Stimulated activated CD4-positive, alpha-beta T cell treated with anti-CD3 and anti-CD28 coated beads, Interleukin-15, amount 100 ng/mL, for 24 hours (primary cell): ENCODE data around the gene STOML1.

Source experiments
- DNase-seq: peaks from one replicate; pipeline ENCODE4 v3.0.0-alpha.2; 2020

Gene STOML1

DNA sequence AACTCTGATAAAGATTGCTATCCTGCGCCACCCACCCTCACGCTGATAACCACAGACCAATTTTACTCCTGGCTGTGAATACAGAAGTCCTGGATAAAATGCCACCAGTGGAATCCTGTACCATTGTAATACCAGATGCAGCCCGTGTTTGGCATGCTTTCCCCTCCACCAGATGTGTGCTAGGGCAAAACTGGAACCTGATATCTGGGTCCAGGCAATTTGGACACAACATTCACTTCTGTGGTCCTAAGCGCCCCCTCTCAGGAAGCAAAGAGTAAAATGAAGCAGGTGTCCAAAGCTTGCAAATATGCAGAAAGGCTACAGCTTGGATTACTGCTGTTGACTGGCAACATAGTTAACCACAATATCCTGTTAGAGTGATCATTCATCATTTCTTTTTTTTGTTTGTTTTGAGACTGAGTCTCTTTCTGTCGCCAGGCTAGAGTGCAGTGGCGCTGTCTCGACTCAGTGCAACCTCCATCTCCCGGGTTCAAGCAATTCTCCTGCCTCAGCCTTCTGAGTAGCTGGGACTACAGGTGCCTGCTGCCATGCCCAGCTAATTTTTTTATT, 33.0 kb downstream of the STOML1 start:
- DNase-seq: no peak

- DNase-seq: no peak
These were observed 34.3 kb downstream of the STOML1 start for GRCh38 chr15:73957785-73958184.

GRCh38 chr15:73957276-73957675, 34.8 kb downstream of the STOML1 start:
- DNase-seq: no peak

DNA sequence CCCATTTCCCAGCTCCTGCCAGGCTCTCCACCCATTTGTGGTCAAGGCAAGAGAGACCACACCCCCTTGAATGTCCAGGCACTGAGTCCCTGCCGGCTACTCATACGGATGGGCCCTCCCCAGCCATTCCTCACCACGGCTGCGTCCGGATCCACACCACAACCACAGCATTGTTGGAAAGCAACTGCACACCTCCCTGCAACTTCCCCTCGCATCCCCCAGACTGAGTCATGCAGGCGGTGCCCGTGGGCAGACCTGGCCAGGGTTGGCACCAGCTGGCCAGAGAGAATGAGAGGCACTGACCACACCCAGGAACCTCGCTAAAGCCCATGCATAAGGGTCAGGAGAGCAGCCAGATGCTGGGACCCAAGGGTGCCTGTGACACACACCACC, 35.4 kb downstream of the STOML1 start:
- no peak for DNase-seq

DNA sequence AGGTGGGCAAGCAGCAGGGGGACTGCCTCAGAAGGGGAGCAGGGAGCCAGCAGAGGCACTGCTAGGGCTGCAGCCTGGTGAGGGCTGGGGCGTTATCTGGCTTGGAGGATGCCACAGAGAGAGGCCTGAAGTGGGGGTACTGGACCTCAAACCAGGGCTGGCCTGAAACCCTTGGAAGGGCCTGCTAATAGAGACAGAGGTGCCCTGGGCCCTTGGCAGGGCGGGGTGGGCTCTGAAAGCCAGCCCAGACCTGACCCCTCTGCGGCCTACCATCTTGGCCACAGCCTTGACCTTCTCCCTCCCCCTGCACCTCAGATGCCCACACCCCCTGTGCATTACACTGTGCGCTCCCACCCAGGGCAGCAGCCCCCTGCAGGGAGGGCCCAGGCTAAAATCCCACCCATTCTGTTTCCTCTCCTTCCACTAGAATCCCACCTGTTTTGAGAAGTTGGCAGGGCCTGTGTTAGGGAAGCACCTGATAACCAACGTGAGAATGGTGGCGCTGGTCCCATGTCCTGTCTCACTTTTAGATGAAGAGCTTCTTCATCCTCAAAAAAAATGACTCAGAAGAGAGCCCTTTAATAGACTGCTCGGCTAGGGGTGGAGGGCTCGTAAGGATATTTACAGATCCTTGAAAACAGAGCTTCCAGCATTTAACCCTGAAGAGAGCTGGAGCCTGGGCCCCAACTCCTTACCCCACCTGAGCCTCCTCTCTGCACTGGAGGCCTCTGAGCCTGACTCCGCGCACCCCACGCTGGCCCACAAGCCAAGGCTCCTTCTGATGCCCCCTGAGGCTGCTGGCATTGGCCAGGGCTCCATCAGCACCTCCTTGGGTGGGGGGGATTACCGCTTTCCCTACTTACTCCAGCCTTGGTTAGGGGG, 36.0 kb downstream of the STOML1 start:
- no peak for DNase-seq

DNA sequence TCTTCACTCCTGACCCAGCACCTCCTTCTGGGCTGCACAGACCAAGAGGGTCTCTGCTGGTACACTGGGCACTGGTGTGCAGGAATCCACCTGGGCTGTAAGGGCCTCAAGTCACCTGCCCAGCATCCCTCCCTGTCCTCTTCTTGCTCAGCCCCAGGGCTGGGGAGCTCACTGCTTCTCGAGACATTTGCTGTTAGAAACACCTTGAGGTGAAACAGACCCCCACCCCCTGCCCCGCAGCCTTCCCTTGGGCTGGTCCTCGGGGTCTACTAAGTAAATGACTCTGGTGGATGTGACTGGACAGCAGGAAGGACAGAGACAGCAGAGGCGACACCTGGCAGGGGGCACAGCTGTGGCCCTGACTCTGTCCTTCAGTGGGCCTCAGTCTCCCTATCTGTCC, 36.8 kb downstream of the STOML1 start:
- no peak for DNase-seq

DNA sequence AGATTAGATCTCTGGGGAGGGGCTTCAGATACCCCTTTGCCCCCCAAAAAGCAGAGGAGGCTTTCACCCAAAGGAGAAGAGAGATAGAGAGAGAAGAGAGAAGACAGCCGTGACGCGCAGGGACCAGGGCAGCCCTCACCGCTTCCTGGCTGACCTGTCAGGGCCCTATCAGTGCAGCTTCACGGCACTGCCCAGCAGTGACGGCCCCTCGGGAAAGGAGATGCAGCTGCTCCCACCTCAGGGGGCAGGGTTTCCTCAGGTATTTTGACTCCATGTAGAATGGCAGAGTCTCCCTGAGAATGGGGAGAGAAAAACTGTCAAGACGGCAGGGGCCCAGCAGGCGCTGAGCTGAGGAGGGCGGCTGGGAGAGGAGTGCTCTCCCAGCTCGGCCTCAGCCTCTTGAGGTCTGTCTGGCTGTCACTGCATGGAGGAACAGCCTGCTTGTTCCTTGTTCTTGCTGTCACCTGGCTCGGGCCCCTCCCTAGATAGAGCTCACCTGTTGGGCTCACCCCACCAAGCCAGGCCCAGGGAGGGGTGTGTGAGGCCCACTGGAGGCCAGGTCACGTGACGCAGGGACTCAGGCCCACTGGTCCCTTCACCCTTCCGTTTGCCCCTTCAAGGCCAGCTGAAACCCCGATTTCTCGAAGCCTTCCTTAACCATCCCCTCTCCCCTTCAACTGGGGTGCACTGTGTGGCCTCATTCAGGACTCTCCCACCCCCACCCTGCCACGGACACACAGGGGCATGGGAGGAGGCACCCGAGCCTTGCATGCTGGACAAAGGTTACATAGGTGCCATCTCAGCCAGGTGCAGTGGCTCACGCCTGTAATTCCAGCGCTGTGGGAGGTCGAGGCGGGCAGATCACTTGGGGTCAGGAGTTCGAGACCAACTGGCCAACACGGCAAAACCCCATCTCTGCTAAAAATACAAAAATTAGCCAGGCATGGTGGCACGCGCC, 37.6 kb downstream of the STOML1 start:
- no peak for DNase-seq

DNA sequence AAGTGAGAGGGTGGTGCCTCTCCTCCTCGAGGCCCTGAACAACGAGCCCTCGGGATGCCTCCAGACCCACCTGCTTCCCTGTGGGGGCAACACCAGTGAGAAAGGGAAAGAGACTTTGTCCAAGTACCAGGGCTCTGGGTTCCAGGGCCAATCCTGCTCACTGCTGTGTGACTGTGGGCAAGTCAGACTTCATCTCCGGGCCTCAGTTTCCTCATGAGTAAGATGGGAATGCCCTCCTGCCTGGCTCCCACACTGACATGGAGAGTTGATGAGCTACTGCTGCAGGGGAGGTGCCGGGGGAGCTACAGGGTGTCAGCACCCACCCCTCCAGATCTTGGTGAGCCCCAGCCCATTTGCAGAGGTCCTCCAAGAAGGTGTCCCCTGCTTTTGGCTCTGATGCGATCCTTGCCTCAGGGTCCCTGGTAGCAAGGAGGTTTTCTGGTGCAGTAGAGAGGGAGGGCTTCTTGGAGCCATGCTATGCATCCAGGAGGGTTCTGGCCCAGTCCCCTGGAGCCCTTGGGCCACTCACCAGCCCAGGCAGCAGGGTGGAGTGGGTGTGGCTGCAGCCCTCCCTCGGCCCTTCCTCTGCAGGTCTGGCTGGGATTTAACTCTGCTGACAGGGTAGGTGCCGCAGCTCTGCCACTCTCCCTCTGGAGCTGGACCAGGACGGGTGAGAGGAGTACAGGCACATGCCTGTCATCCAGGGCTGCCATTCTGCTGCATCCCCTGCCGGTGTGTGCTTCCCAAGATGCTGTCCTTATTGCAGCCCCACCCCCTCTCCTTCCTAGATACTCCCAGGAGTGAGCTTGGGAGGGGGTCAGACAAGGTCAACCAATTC, 39.0 kb downstream of the STOML1 start:
- DNase-seq: no peak

DNA sequence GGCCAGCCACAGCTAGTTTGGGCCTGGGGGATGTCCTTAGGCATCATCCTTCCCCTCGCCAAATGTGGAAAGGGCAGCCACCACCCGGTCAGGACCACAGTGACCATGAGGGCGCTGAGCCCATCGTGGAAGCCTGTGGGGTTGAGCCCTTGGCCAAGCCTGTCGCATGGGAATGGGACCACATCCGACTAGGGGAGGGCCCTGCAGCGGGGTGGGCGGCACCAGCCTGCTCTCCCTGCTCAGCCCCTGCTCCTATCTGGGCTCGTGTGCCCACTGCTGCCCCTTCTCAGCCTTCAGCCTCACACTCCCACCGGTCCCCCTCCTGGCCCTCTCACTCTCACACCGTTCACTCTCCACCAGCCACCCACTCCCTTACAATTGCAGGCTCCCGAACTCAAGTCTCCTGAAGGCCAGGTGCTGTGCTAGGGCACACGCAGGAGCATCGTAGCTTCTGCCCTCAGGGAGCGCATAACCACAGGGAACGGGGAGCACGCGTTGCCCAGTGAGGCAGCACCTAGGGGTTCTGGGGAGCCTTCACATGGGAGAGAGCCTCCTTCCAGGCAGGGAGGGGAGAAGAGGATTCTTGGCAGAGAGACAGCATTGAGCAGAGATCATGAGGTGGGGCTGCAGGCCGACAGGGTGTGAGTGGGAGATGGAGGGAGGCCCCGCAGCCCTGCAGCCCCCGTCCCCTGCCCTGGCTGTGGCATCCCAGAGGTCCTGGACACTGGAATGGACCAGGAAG, 39.8 kb downstream of the STOML1 start:
- DNase-seq: no peak

- no peak for DNase-seq
These were observed 40.5 kb downstream of the STOML1 start for GRCh38 chr15:73951601-73952000.

DNA sequence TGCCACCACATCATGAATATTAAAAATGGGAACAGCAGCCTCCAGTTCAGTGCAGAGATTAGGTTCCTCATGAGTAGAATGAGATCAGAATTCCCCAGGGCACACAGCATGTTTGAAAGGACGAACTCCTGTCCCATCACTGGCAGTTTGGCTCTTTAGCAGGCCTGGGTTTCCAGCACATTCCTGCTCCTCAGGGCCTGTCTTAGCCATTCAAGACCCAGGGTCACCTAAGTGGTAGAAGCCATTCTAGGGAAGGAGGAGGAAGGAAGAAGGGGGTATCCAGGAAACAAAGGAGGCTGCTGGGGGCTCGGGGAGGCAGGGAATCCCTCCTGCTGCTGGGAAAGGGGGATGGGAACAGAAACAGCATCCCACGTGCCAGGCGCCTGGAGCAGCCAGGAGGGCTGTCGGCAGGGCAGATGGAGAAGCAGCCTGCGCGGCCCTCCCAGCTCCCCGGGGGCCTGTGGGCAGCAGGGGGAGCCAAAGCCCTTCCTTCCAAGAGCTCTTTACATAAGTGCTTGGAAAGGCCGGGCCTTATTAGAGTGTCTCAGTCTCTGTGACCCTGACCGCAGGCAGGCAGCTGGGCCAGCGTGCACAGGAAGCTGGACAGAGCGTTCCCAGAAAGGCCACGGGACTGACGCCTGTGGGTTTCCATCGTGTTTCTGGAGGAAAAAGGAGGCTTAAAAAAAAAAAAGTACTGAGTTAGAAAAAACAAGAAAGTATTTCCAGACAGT, 41.1 kb downstream of the STOML1 start:
- peak; percentile 74 for DNase-seq

- no peak for DNase-seq
These were observed 41.6 kb downstream of the STOML1 start for GRCh38 chr15:73950479-73950830.

- no peak for DNase-seq
These were observed 42.6 kb downstream of the STOML1 start for GRCh38 chr15:73949496-73949895.

DNA sequence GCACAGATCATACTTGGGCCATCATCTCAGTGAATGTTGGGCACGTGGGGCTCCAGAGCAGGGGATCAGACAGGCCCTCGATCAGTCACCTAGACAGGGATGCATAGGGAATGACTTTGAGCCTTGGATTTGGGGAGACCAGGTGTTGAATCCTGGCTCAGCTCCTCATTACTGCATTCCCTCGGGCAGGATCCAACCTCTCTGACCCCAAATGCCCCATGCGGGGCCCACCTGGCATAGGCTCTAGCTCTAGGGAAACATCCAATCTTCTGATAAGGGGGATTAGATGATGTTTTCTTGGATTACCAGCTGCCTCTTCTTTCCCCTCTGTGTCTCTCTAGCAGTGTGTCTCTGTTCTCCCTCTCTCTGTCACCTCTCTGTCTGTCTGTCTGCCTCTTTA, 43.1 kb downstream of the STOML1 start:
- DNase-seq: no peak

- no peak for DNase-seq
These were observed 43.7 kb downstream of the STOML1 start for GRCh38 chr15:73948396-73948795.

- no peak for DNase-seq
These were observed 44.4 kb downstream of the STOML1 start for GRCh38 chr15:73947651-73948050.

GRCh38 chr15:73946795-73947370, 45.2 kb downstream of the STOML1 start:
- DNase-seq: no peak

GRCh38 chr15:73946046-73946721, 45.9 kb downstream of the STOML1 start:
- no peak for DNase-seq

GRCh38 chr15:73945130-73945508, 47.0 kb downstream of the STOML1 start:
- no peak for DNase-seq
